Neuronal stem cell (in vitro differentiated cells): ENCODE measurements around the gene BANF1.
A peak's percentile ranks its signal among the peaks of the same experiment; 100 is the strongest.

Experiments
- DNase-seq: peaks from one replicate; pipeline ENCODE4 v3.0.0-alpha.2; 2013; ENCODE audit warnings: low spot score
- H2AFZ ChIP-seq: one replicate; pipeline ENCODE4 v1.6.1; 2013; ENCODE audit warnings: mild to moderate bottlenecking, low read length, inconsistent platforms
- H2AK5ac ChIP-seq: 2 replicates; pipeline ENCODE4 v1.6.1; 2013; ENCODE audit warnings: low read depth, mild to moderate bottlenecking, inconsistent platforms, low read length, moderate library complexity, mixed read lengths
- H2BK120ac ChIP-seq: 2 replicates; pipeline ENCODE4 v1.6.1; 2013; ENCODE audit warnings: low read depth, mild to moderate bottlenecking, inconsistent platforms, low read length, moderate library complexity, mixed read lengths
- H2BK12ac ChIP-seq: one replicate; pipeline ENCODE4 v1.6.1; 2013; ENCODE audit warnings: low read length, inconsistent platforms
- H2BK15ac ChIP-seq: 2 replicates; pipeline ENCODE4 v1.6.1; 2013; ENCODE audit warnings: mild to moderate bottlenecking, low read length, inconsistent platforms, mixed read lengths
- H2BK5ac ChIP-seq: one replicate; pipeline ENCODE4 v1.6.1; 2013; ENCODE audit warnings: inconsistent platforms, mild to moderate bottlenecking, low read length, moderate library complexity
- H3K14ac ChIP-seq: one replicate; pipeline ENCODE4 v1.6.1; 2013; ENCODE audit warnings: low read length, inconsistent platforms
- H3K18ac ChIP-seq: 2 replicates; pipeline ENCODE4 v1.6.1; 2013; ENCODE audit warnings: low read length, inconsistent platforms
- H3K23ac ChIP-seq: 2 replicates; pipeline ENCODE4 v1.6.1; 2013; ENCODE audit warnings: low read depth, mild to moderate bottlenecking, mixed read lengths, low read length, inconsistent platforms; ENCODE audit not compliant: poor library complexity
- H3K27ac ChIP-seq: replicated peaks from 3 replicates; pipeline ENCODE4 v1.5.1; 2013; ENCODE audit warnings: low read length, inconsistent platforms
- H3K27me3 ChIP-seq, 3 experiments: 2 replicates each; pipeline ENCODE4 v1.6.1; 2013; ENCODE audit warnings: low read length in 3 of 3, mild to moderate bottlenecking in 2 of 3, inconsistent platforms in 1 of 3, low read depth in 1 of 3, mixed read lengths in 1 of 3, moderate library complexity in 1 of 3; ENCODE audit not compliant: control insufficient read depth in 3 of 3, insufficient read depth in 3 of 3
- H3K36me3 ChIP-seq, 2 donors: replicated peaks in 1 of 2; 2 replicates each; pipeline ENCODE4 v1.6.1; 2013; ENCODE audit warnings: low read length in 2 of 2; ENCODE audit not compliant: control insufficient read depth in 2 of 2, insufficient read depth in 2 of 2
- H3K4ac ChIP-seq: 2 replicates; pipeline ENCODE4 v1.6.1; 2013; ENCODE audit warnings: inconsistent platforms, mild to moderate bottlenecking, low read length, moderate library complexity
- H3K4me1 ChIP-seq, 2 donors: 1 replicate in 1 of 2; 2 replicates in 1 of 2; pipeline ENCODE4 v1.6.1; 2013; ENCODE audit warnings: low read length in 2 of 2, low read depth in 1 of 2; ENCODE audit not compliant: control insufficient read depth in 2 of 2, insufficient read depth in 1 of 2
- H3K4me2 ChIP-seq: one replicate; pipeline ENCODE4 v1.6.1; 2013; ENCODE audit warnings: mild to moderate bottlenecking, low read length, inconsistent platforms; ENCODE audit not compliant: insufficient read depth, poor library complexity, severe bottlenecking
- H3K4me3 ChIP-seq, 2 donors: 2 replicates each; pipeline ENCODE4 v1.5.1; 2013; ENCODE audit warnings: low read length in 2 of 2, mild to moderate bottlenecking in 2 of 2, inconsistent platforms in 1 of 2, moderate library complexity in 1 of 2
- H3K79me1 ChIP-seq: one replicate; pipeline ENCODE4 v1.6.1; 2013; ENCODE audit warnings: low read depth, mild to moderate bottlenecking, inconsistent platforms, low read length, moderate library complexity
- H3K9ac ChIP-seq: one replicate; pipeline ENCODE4 v1.6.1; 2013; ENCODE audit warnings: mild to moderate bottlenecking, low read depth, low read length, inconsistent platforms; ENCODE audit not compliant: poor library complexity
- H3K9me3 ChIP-seq, 2 donors: replicated peaks in 1 of 2; 2 replicates each; pipeline versions ENCODE3 to v1.6.1; 2013; ENCODE audit warnings: low read length in 2 of 2, mild to moderate bottlenecking in 2 of 2, inconsistent platforms in 1 of 2, low read depth in 1 of 2, mixed read lengths in 1 of 2, moderate library complexity in 1 of 2; ENCODE audit not compliant: control insufficient read depth in 2 of 2, insufficient read depth in 1 of 2
- H4K8ac ChIP-seq: one replicate; pipeline ENCODE4 v1.6.1; 2013; ENCODE audit warnings: low read depth, mild to moderate bottlenecking, inconsistent platforms, low read length, moderate library complexity
- H4K91ac ChIP-seq: one replicate; pipeline ENCODE4 v1.6.1; 2013; ENCODE audit warnings: low read length, low read depth, mild to moderate bottlenecking, inconsistent platforms; ENCODE audit not compliant: poor library complexity
- WGBS, 2 donors: extraction: QIAGEN DNeasy Blood & Tissue Kit; methylation state at CpG; one replicate each; pipeline ENCODE4 v1.1.7; 2013; ENCODE audit warnings: missing lambda C conversion rate in 2 of 2, mixed read lengths in 1 of 2; ENCODE audit not compliant: insufficient read length in 2 of 2, insufficient replicate concordance in 1 of 2; ENCODE audit errors: extremely low coverage in 2 of 2; 5-methylcytosine and 5-hydroxymethylcytosine counted together

The BANF1 gene

GRCh38 chr11:66004186-66004585 lies 1.9 kb downstream of the BANF1 start:
- H3K79me1 ChIP-seq, result peaks cover 9% of the 10 kb centered on the region
- no peak overlapping the region for H4K8ac ChIP-seq
- no peak overlapping the region for H2BK5ac ChIP-seq
- H4K91ac ChIP-seq, result no peak overlapping the region
- H3K4me2 ChIP-seq, result no peak overlapping the region
- peaks cover 0 to 2% of the 10 kb centered on the region in 2 donors for H3K9me3 ChIP-seq
- no peak overlapping the region for H3K4ac ChIP-seq
- no peak overlapping the region for H3K9ac ChIP-seq
- no peak overlapping the region for H3K23ac ChIP-seq
- DNase-seq, result no peak
- H3K27me3 ChIP-seq, result no peaks in the 10 kb centered on the region
- H2BK120ac ChIP-seq, result no peak overlapping the region
- WGBS, 2 donors, result no CpG with 5 or more reads among the region's 4 CpGs
- H3K18ac ChIP-seq, result no peak overlapping the region
- peak overlapping the region in 1 of 2 donors; percentile 11 for H3K4me3 ChIP-seq
- H2AK5ac ChIP-seq, result no peak overlapping the region
- H3K36me3 ChIP-seq, result peaks cover 28 to 42% of the 10 kb centered on the region in 2 donors
- H3K27ac ChIP-seq, result no peak overlapping the region
- no peak overlapping the region for H2AFZ ChIP-seq
- no peak overlapping the region for H3K14ac ChIP-seq
- no peak overlapping the region for H2BK15ac ChIP-seq
- H3K4me1 ChIP-seq, result peaks cover 8 to 10% of the 10 kb centered on the region in 2 donors
- no peak overlapping the region for H2BK12ac ChIP-seq

DNA sequence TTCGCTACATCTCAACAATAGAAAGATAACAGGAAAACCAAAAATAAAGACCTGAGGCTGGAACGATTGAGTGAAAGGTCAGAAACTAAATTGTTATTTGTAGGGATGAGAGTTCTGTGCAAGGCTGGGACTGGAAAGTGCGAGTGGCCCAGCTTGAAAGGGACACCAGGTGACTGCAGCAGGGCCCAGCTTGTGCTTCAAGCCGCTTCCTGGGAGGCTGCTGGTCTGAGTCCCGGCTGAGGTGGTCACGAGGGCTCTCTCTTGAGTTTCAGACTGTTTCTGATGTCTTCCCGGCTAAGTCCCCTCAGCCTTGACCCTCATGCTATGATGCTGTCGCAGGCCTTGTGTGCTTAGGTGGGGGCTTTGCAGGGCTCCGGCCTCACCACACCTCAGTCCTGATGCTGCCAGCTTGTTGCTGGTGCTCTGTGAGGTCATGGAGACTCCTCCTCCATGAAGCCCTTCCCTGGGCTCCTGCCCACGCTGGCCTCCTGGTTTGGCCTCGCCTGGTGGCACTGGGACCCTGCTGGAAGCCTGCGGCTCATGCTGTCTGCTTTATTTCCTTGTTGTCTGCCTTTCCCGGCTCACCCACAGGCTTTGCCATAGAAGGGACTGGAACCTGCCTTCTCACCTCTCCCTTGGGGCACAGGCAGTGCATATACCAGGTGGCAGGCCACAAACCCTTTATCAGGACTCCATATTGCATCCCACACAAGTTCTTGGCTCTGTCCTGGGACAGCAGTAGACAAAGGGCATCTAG lies 4.0 kb downstream of the BANF1 start:
- H2BK12ac ChIP-seq, result no peak overlapping the region
- H3K14ac ChIP-seq, result no peak overlapping the region
- no peak overlapping the region for H2AFZ ChIP-seq
- H3K4me3 ChIP-seq, result peak overlapping the region in 1 of 2 donors; percentile 8
- peaks cover 0 to 16% (median 2%) of the 10 kb centered on the region in 3 experiments for H3K27me3 ChIP-seq
- WGBS, 2 donors, result no CpG with 5 or more reads among the region's 13 CpGs
- no peaks in the 10 kb centered on the region for H3K9me3 ChIP-seq
- no peak overlapping the region for H3K18ac ChIP-seq
- no peak overlapping the region for H3K9ac ChIP-seq
- H2AK5ac ChIP-seq, result no peak overlapping the region
- no peak overlapping the region for H4K91ac ChIP-seq
- no peak overlapping the region for H3K27ac ChIP-seq
- no peak overlapping the region for H3K4me2 ChIP-seq
- H2BK15ac ChIP-seq, result no peak overlapping the region
- H2BK120ac ChIP-seq, result no peak overlapping the region
- no peak overlapping the region for H4K8ac ChIP-seq
- no peak overlapping the region for H3K23ac ChIP-seq
- DNase-seq, result no peak
- peaks cover 8 to 10% of the 10 kb centered on the region in 2 donors for H3K4me1 ChIP-seq
- H2BK5ac ChIP-seq, result no peak overlapping the region
- H3K4ac ChIP-seq, result no peak overlapping the region
- peaks cover 19 to 28% of the 10 kb centered on the region in 2 donors for H3K36me3 ChIP-seq
- H3K79me1 ChIP-seq, result peaks cover 5% of the 10 kb centered on the region

DNA sequence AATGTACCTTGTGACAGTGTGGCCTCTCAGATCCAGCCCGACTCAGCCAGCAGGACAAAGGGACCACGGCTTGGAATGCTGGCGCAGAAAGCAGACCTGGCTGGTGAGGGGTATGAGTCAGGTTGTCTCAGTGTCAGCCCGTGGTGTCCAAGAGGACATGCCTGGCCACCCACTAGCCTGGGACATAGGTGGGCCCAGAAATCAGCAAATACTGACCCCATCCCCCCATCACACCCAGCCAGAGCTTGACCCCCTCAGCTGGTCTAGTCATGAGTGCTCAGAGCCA lies 4.5 kb downstream of the BANF1 start:
- H3K4ac ChIP-seq, result no peak overlapping the region
- H3K4me2 ChIP-seq, result no peak overlapping the region
- H4K91ac ChIP-seq, result peak overlapping the region; percentile 64
- no peak overlapping the region for H3K18ac ChIP-seq
- H2BK15ac ChIP-seq, result no peak overlapping the region
- no peak overlapping the region for H3K4me3 ChIP-seq
- peaks cover 19 to 28% of the 10 kb centered on the region in 2 donors for H3K36me3 ChIP-seq
- no peak overlapping the region for H3K9ac ChIP-seq
- H3K14ac ChIP-seq, result no peak overlapping the region
- peaks cover 0 to 22% (median 7%) of the 10 kb centered on the region in 3 experiments for H3K27me3 ChIP-seq
- H3K27ac ChIP-seq, result no peak overlapping the region
- H3K79me1 ChIP-seq, result peaks cover 5% of the 10 kb centered on the region
- peak overlapping the region; percentile 8 for H3K23ac ChIP-seq
- no peak overlapping the region for H4K8ac ChIP-seq
- H2AK5ac ChIP-seq, result no peak overlapping the region
- WGBS, 2 donors, result no CpG with 5 or more reads among the region's 4 CpGs
- H2AFZ ChIP-seq, result no peak overlapping the region
- peaks cover 0 to 2% of the 10 kb centered on the region in 2 donors for H3K9me3 ChIP-seq
- no peak overlapping the region for H2BK12ac ChIP-seq
- no peak overlapping the region for H2BK5ac ChIP-seq
- no peak overlapping the region for H2BK120ac ChIP-seq
- no peak for DNase-seq
- peaks cover 8 to 12% of the 10 kb centered on the region in 2 donors for H3K4me1 ChIP-seq

GRCh38 chr11:66007201-66007634 lies 4.9 kb downstream of the BANF1 start:
- H3K4ac ChIP-seq, result no peak overlapping the region
- H3K9me3 ChIP-seq, result peaks cover 0 to 2% of the 10 kb centered on the region in 2 donors
- no peak overlapping the region for H3K4me2 ChIP-seq
- DNase-seq, result no peak
- H4K8ac ChIP-seq, result no peak overlapping the region
- H2AK5ac ChIP-seq, result no peak overlapping the region
- H3K14ac ChIP-seq, result no peak overlapping the region
- no peak overlapping the region for H2BK15ac ChIP-seq
- H4K91ac ChIP-seq, result no peak overlapping the region
- peaks cover 19 to 28% of the 10 kb centered on the region in 2 donors for H3K36me3 ChIP-seq
- no peak overlapping the region for H2BK120ac ChIP-seq
- no peak overlapping the region for H3K27ac ChIP-seq
- H2BK12ac ChIP-seq, result no peak overlapping the region
- H3K9ac ChIP-seq, result no peak overlapping the region
- H3K27me3 ChIP-seq, result peaks cover 0 to 25% (median 11%) of the 10 kb centered on the region in 3 experiments
- H3K79me1 ChIP-seq, result peaks cover 5% of the 10 kb centered on the region
- no peak overlapping the region for H3K4me3 ChIP-seq
- H2AFZ ChIP-seq, result no peak overlapping the region
- no CpG with 5 or more reads among the region's 5 CpGs for WGBS, 2 donors
- H2BK5ac ChIP-seq, result no peak overlapping the region
- H3K4me1 ChIP-seq, result peaks cover 8 to 12% of the 10 kb centered on the region in 2 donors
- H3K18ac ChIP-seq, result no peak overlapping the region
- H3K23ac ChIP-seq, result peak overlapping the region; percentile 8
